PFSK-1 (cell line): ENCODE data around the gene DACT2.

Source experiments
- FOXP2 ChIP-seq: optimal IDR thresholded peaks from 2 replicates; pipeline ENCODE3; 2011; ENCODE audit warnings: borderline replicate concordance, control low read depth, inconsistent platforms; ENCODE audit not compliant: insufficient read depth; ENCODE audit errors: extremely low read length, extremely low read depth
- POLR2AphosphoS5 ChIP-seq: IDR thresholded peaks from 2 replicates; pipeline ENCODE4 v1.6.1; 2012; ENCODE audit warnings: low read depth, mild to moderate bottlenecking, control low read depth, low read length, moderate library complexity
- SIN3A ChIP-seq: IDR thresholded peaks from 2 replicates; pipeline ENCODE4 v1.6.1; 2012; ENCODE audit warnings: mild to moderate bottlenecking, low read length, moderate library complexity, borderline replicate concordance; ENCODE audit not compliant: insufficient read depth
- TAF1 ChIP-seq: IDR thresholded peaks from 2 replicates; pipeline ENCODE4 v1.6.1; 2012; ENCODE audit warnings: low read length, control low read depth, borderline replicate concordance; ENCODE audit not compliant: insufficient read depth
- TF ChIP-seq, protein P1 (sequence below), 2 experiments: IDR thresholded peaks; 2 replicates each; pipeline versions ENCODE4 v1.6.1 to v1.8.0; 2011 to 2012; ENCODE audit warnings: low read depth in 2 of 2, low read length in 2 of 2, control low read depth in 1 of 2, inconsistent platforms in 1 of 2, mild to moderate bottlenecking in 1 of 2, moderate library complexity in 1 of 2; ENCODE audit not compliant: insufficient read depth in 1 of 2

Gene DACT2

DNA sequence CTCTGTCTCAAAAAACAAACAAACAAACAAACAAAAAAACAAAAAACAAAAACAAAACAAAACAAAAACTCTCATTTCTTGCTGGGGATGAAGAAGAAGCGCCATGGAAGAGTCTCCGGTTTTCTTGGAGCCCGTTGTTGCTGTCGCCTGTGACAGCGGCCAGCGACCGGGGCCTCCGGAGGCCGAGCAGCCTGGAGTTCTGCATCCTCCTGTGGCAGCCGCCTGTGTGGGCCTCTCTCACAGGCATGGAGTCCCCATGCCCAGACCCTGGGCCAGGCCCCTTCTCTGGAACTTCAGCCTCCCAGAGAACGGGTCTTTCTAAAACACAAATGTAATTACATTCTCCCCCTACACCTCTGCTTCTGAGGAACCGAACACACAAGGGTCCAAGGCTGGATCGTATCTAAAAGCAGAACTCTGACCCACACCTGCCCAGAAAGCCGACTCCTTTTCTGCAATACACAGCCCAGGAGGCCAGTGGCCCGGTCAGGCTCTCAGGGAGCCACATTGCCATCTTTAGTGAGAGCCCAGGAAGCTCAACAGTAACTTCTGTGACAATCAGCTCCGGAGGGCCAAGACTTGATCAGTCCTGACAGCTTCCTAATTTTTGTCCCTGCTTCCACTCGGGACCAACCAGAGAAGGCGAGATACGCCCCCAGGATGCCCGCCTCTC lies 18.5 kb downstream of the DACT2 start:
- TF ChIP-seq, protein P1, sequence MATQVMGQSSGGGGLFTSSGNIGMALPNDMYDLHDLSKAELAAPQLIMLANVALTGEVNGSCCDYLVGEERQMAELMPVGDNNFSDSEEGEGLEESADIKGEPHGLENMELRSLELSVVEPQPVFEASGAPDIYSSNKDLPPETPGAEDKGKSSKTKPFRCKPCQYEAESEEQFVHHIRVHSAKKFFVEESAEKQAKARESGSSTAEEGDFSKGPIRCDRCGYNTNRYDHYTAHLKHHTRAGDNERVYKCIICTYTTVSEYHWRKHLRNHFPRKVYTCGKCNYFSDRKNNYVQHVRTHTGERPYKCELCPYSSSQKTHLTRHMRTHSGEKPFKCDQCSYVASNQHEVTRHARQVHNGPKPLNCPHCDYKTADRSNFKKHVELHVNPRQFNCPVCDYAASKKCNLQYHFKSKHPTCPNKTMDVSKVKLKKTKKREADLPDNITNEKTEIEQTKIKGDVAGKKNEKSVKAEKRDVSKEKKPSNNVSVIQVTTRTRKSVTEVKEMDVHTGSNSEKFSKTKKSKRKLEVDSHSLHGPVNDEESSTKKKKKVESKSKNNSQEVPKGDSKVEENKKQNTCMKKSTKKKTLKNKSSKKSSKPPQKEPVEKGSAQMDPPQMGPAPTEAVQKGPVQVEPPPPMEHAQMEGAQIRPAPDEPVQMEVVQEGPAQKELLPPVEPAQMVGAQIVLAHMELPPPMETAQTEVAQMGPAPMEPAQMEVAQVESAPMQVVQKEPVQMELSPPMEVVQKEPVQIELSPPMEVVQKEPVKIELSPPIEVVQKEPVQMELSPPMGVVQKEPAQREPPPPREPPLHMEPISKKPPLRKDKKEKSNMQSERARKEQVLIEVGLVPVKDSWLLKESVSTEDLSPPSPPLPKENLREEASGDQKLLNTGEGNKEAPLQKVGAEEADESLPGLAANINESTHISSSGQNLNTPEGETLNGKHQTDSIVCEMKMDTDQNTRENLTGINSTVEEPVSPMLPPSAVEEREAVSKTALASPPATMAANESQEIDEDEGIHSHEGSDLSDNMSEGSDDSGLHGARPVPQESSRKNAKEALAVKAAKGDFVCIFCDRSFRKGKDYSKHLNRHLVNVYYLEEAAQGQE (IDR thresholded peaks at IDR 0.05; ENCODE audit: insufficient read depth in 1 of 2, low read depth in 2 of 2, low read length in 2 of 2): no peak
- TF ChIP-seq TAF1 (no peak), SIN3A (no peak), POLR2AphosphoS5 (no peak), FOXP2 (no peak)

GRCh38 chr6:168299541-168300511 lies 19.8 kb downstream of the DACT2 start:
- TF ChIP-seq SIN3A (no peak), FOXP2 (no peak), TAF1 (no peak)
- TF ChIP-seq, protein P1 (IDR thresholded peaks at IDR 0.05; ENCODE audit: insufficient read depth in 1 of 2, low read depth in 2 of 2, low read length in 2 of 2): no peak

DNA sequence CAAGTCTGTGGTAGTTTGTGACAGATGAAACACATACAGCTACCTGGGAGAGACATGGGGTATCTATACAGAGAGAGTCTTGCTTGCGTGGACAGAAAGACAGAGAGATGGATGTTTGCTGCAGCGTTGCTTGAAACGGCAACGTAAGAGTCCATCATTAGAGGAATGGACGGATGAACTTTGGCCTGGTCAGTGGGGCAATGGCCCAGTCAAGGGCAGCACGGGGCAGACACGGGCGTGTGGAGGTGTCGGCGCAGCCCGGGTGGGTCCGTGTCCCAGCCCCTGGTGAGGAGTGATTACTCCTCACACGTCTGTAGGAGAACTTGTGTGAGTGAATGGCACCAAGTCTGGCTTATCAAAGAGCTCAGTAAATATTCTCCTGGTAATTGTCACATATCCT lies 21.9 kb downstream of the DACT2 start:
- TF ChIP-seq POLR2AphosphoS5: no peak
- no peak for TF ChIP-seq SIN3A
- TF ChIP-seq FOXP2: no peak
- TF ChIP-seq TAF1: no peak
- TF ChIP-seq, protein P1 (IDR thresholded peaks at IDR 0.05; ENCODE audit: insufficient read depth in 1 of 2, low read depth in 2 of 2, low read length in 2 of 2): no peak

GRCh38 chr6:168294901-168295300 lies 24.7 kb downstream of the DACT2 start:
- TF ChIP-seq, protein P1 (IDR thresholded peaks at IDR 0.05; ENCODE audit: insufficient read depth in 1 of 2, low read depth in 2 of 2, low read length in 2 of 2): no peak
- TF ChIP-seq TAF1 (no peak), FOXP2 (no peak), POLR2AphosphoS5 (no peak), SIN3A (no peak)
